ENCODE measurements around the gene KMT2C. TPM values are rescaled to one million over a fixed set of nuclear protein-coding genes. Genes with fewer than 3 reads are reported as not detected.

Gene KMT2C
- total RNA-seq, 1 experiment from 2014 or later: 45.4 TPM

- Mint-ChIP-seq H3K4me3 (no peak overlapping the region), H3K27me3 (ENCODE audit: low read depth) (no peaks in the 10 kb centered on the region), H3K9me3 (no peaks in the 10 kb centered on the region), H3K27ac (no peak overlapping the region), H3K4me1 (no peaks in the 10 kb centered on the region), H3K36me3 (peaks cover 18% of the 10 kb centered on the region)
- ChIA-PET CTCF (no interaction called here), POLR2A (no interaction called here)
- no peak for TF ChIP-seq NFYB (CRISPR knock-in tag; conservative IDR thresholded peaks at IDR 0.05; ENCODE audit: low read depth)
- TF ChIP-seq ETV6 (CRISPR knock-in tag; IDR thresholded peaks at IDR 0.05): no peak
- no peak for TF ChIP-seq CDX4 (CRISPR knock-in tag; IDR thresholded peaks at IDR 0.05; ENCODE audit: borderline replicate concordance)
- TF ChIP-seq ZMAT4 (CRISPR knock-in tag; IDR thresholded peaks at IDR 0.05): no peak
- TF ChIP-seq HMGXB4 (CRISPR knock-in tag; IDR thresholded peaks at IDR 0.05): no peak
- ATAC-seq (no peak), DNase-seq (ENCODE audit: low spot score) (no peak)
Measured at GRCh38 chr7:152105205-152105604, 330.6 kb downstream of the KMT2C start.

GRCh38 chr7:152103691-152104090 is 332.1 kb downstream of the KMT2C start:
- ATAC-seq: no peak
- Mint-ChIP-seq H3K4me1 (no peaks in the 10 kb centered on the region), H3K27me3 (ENCODE audit: low read depth) (no peaks in the 10 kb centered on the region), H3K4me3 (no peak overlapping the region), H3K36me3 (peaks cover 18% of the 10 kb centered on the region), H3K27ac (no peak overlapping the region), H3K9me3 (no peaks in the 10 kb centered on the region)
- POLR2A ChIA-PET: no interaction called here
- CTCF ChIA-PET: no interaction called here
- no peak for DNase-seq (ENCODE audit: low spot score)
- no peak for TF ChIP-seq TP53 (CRISPR knock-in tag; IDR thresholded peaks at IDR 0.05)
- no peak for TF ChIP-seq FOXK1 (CRISPR knock-in tag; IDR thresholded peaks at IDR 0.05)
- no peak for TF ChIP-seq ZNF317 (CRISPR knock-in tag; IDR thresholded peaks at IDR 0.05; ENCODE audit: borderline replicate concordance, low read depth)
- no peak for TF ChIP-seq ZNF232 (CRISPR knock-in tag; IDR thresholded peaks at IDR 0.05)
- TF ChIP-seq PRRX2 (CRISPR knock-in tag; IDR thresholded peaks at IDR 0.05): no peak
- no peak for TF ChIP-seq JUN (CRISPR knock-in tag; IDR thresholded peaks at IDR 0.05)

- DNase-seq (ENCODE audit: low spot score): no peak
- Mint-ChIP-seq H3K4me1 (no peaks in the 10 kb centered on the region), H3K27me3 (ENCODE audit: low read depth) (no peaks in the 10 kb centered on the region), H3K4me3 (no peak overlapping the region), H3K27ac (no peak overlapping the region), H3K9me3 (no peaks in the 10 kb centered on the region), H3K36me3 (peaks cover 18% of the 10 kb centered on the region)
- no peak for ATAC-seq
- CTCF ChIA-PET: no interaction called here
- POLR2A ChIA-PET: interaction anchor here (0.7 kb wide), 1 partner anchor 12 kb away, joined by 3 read pairs; no protein-coding TSS in a partner anchor
- no peak for TF ChIP-seq FOXP1 (CRISPR knock-in tag; IDR thresholded peaks at IDR 0.05; ENCODE audit: borderline replicate concordance)
- no peak for TF ChIP-seq SP1 (CRISPR knock-in tag; conservative IDR thresholded peaks at IDR 0.05)
- TF ChIP-seq ZBTB43 (CRISPR knock-in tag; IDR thresholded peaks at IDR 0.05): no peak
- no peak for TF ChIP-seq ZNF512 (CRISPR knock-in tag; IDR thresholded peaks at IDR 0.05; ENCODE audit: borderline replicate concordance)
- TF ChIP-seq IRF2 (CRISPR knock-in tag; IDR thresholded peaks at IDR 0.05; ENCODE audit: borderline replicate concordance, low read depth): no peak
- TF ChIP-seq SMAD3 (CRISPR knock-in tag; IDR thresholded peaks at IDR 0.05; ENCODE audit: borderline replicate concordance): no peak
- no peak for TF ChIP-seq ZNF532 (CRISPR knock-in tag; IDR thresholded peaks at IDR 0.05; ENCODE audit: borderline replicate concordance)
- no peak for TF ChIP-seq ATF6 (CRISPR knock-in tag; IDR thresholded peaks at IDR 0.05)
- TF ChIP-seq ZNF232 (CRISPR knock-in tag; IDR thresholded peaks at IDR 0.05): no peak
- no peak for TF ChIP-seq CDX4 (CRISPR knock-in tag; IDR thresholded peaks at IDR 0.05; ENCODE audit: borderline replicate concordance)
- no peak for TF ChIP-seq SOX15 (CRISPR knock-in tag; IDR thresholded peaks at IDR 0.05)
Measured at GRCh38 chr7:152103066-152103465, 332.7 kb downstream of the KMT2C start.
